Fibroblast of lung (primary cell): ENCODE results near the gene NOL7.

Experiments
- EZH2 ChIP-seq: IDR thresholded peaks from 2 replicates; pipeline ENCODE4 v1.5.1; 2012; ENCODE audit warnings: low read length, control low read depth, mild to moderate bottlenecking; ENCODE audit errors: missing control alignments
- TF ChIP-seq, protein P1 (sequence below), 2 donors: IDR thresholded peaks in 1 of 2; conservative IDR thresholded peaks in 1 of 2; 1 replicate in 1 of 2; 2 replicates in 1 of 2; pipeline ENCODE4 v1.5.1; 2011 to 2012; ENCODE audit warnings: low read length in 2 of 2, control low read depth in 1 of 2, inconsistent platforms in 1 of 2, low read depth in 1 of 2, mild to moderate bottlenecking in 1 of 2

DNA sequence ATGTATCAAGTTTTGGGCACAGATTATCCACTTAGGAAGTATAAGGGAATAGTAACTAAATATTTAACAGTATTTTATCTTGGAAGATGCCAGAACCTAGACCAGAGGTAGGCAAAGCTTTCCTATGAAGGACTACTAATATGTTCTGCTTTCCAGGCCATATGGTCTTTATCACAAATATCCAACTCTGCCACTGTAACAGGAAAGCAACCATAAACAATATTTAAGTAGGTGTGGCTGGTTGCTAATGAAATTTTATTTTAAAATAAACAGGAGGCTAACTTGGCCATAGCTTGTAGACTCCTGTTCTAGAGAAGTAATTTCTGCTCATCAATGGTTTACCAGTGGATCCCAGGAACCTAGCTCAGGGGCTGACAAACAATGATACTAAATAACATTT lies 39.4 kb downstream of the NOL7 start:
- TF ChIP-seq, protein P1, sequence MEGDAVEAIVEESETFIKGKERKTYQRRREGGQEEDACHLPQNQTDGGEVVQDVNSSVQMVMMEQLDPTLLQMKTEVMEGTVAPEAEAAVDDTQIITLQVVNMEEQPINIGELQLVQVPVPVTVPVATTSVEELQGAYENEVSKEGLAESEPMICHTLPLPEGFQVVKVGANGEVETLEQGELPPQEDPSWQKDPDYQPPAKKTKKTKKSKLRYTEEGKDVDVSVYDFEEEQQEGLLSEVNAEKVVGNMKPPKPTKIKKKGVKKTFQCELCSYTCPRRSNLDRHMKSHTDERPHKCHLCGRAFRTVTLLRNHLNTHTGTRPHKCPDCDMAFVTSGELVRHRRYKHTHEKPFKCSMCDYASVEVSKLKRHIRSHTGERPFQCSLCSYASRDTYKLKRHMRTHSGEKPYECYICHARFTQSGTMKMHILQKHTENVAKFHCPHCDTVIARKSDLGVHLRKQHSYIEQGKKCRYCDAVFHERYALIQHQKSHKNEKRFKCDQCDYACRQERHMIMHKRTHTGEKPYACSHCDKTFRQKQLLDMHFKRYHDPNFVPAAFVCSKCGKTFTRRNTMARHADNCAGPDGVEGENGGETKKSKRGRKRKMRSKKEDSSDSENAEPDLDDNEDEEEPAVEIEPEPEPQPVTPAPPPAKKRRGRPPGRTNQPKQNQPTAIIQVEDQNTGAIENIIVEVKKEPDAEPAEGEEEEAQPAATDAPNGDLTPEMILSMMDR (conservative IDR thresholded peaks at IDR 0.05 in 1 of 2, IDR thresholded peaks at IDR 0.05 in 1 of 2; ENCODE audit: low read depth in 1 of 2, low read length in 2 of 2), result no peak
- no peak for TF ChIP-seq EZH2
